CD4-positive, alpha-beta T cell (primary cell): ENCODE measurements around the gene PDGFRB. TPM values are rescaled to one million over a fixed set of nuclear protein-coding genes. Genes with fewer than 3 reads are reported as not detected.

ENCODE experiments used
- ATAC-seq: fragments of 200-7000 bp; cut with Tn5 transposase; one replicate; pipeline ENCODE4 v1.10.0; 2022; ENCODE audit warnings: mild to moderate bottlenecking; ENCODE audit not compliant: poor library complexity
- CTCF ChIA-PET: fragments of 350-600 bp; sonication (Branson Sonifier 250); formaldehyde crosslinking; loops from one replicate; lab custom pipeline; 2021; ENCODE audit warnings: antibody characterized with exemption, inconsistent platforms; lab: Charles Lee
- POLR2A ChIA-PET: fragments of 350-600 bp; sonication (Branson Sonifier 250); formaldehyde crosslinking; loops from one replicate; lab custom pipeline; 2021; ENCODE audit warnings: antibody characterized with exemption, inconsistent platforms; lab: Charles Lee
- DNase-seq, 14 experiments: peaks; one replicate each; pipeline ENCODE4 v3.0.0-alpha.2; 2013 to 2020; ENCODE audit warnings: mixed read lengths in 2 of 14
- H3K27ac ChIP-seq, 2 donors: one replicate each; pipeline versions ENCODE4 v1.5.1 to v1.7.0; 2013; ENCODE audit warnings: low read length in 2 of 2, low read depth in 1 of 2, mild to moderate bottlenecking in 1 of 2
- H3K27me3 ChIP-seq, 2 experiments: 1 replicate in 1 of 2; 2 replicates in 1 of 2; pipeline versions ENCODE4 v1.6.1 to v1.7.0; 2013; ENCODE audit warnings: low read length in 2 of 2, control low read depth in 1 of 2, mild to moderate bottlenecking in 1 of 2, moderate library complexity in 1 of 2; ENCODE audit not compliant: insufficient read depth in 2 of 2, control insufficient read depth in 1 of 2
- H3K36me3 ChIP-seq: one replicate; pipeline ENCODE4 v1.6.1; 2013; ENCODE audit warnings: low read length, control low read depth; ENCODE audit not compliant: insufficient read depth
- H3K4me1 ChIP-seq: one replicate; pipeline ENCODE4 v1.6.1; 2013; ENCODE audit warnings: low read length, control low read depth; ENCODE audit not compliant: insufficient read depth
- H3K4me3 ChIP-seq: one replicate; pipeline ENCODE4 v1.5.1; 2013; ENCODE audit warnings: mild to moderate bottlenecking, low read length, moderate library complexity
- H3K9me3 ChIP-seq, 2 experiments: 1 replicate in 1 of 2; 2 replicates in 1 of 2; pipeline versions ENCODE4 v1.6.1 to v1.7.0; 2013; ENCODE audit warnings: low read length in 2 of 2, mild to moderate bottlenecking in 2 of 2, control low read depth in 1 of 2, moderate library complexity in 1 of 2; ENCODE audit not compliant: control insufficient read depth in 1 of 2, insufficient read depth in 1 of 2
- H3K27ac Mint-ChIP-seq: one replicate; pipeline ENCODE4 v1.8.0; 2020; ENCODE audit warnings: mixed read lengths
- H3K27me3 Mint-ChIP-seq: one replicate; pipeline ENCODE4 v1.8.0; 2021; ENCODE audit warnings: mixed read lengths
- H3K36me3 Mint-ChIP-seq: one replicate; pipeline ENCODE4 v1.8.0; 2021; ENCODE audit warnings: low read depth, mixed read lengths
- H3K4me1 Mint-ChIP-seq: one replicate; pipeline ENCODE4 v1.8.0; 2021; ENCODE audit warnings: low read depth, mixed read lengths
- H3K4me3 Mint-ChIP-seq: one replicate; pipeline ENCODE4 v1.8.0; 2020; ENCODE audit warnings: mild to moderate bottlenecking, mixed read lengths
- H3K9me3 Mint-ChIP-seq: one replicate; pipeline ENCODE4 v1.8.0; 2020; ENCODE audit warnings: mixed read lengths
- intact Hi-C, 2 experiments: fragments of 100-400 bp; cut with DNase I in 1 of 2; cut with micrococcal nuclease in 1 of 2; formaldehyde crosslinking; loops; one replicate each; pipeline versions ENCODE4 v1.15.1 to v1.9.0; 2023 to 2025; cut with DNase I, micrococcal nuclease
- total RNA-seq, 174 experiments: library from RNA in 2 of 174; stranded (reverse) in 2 of 174; gene quantifications; one replicate each; pipeline ENCODE4 v1.2.3 and lab custom pipeline; 2021 to 2026
- TF ChIP-seq, protein P1 (sequence below): fragments of 200-600 bp; IDR thresholded peaks from one replicate; pipeline ENCODE4 v1.8.0; 2022; ENCODE audit warnings: antibody characterized with exemption, mild to moderate bottlenecking

Gene PDGFRB
- total RNA-seq, 2 experiments from 2014 or later: not detected

DNA sequence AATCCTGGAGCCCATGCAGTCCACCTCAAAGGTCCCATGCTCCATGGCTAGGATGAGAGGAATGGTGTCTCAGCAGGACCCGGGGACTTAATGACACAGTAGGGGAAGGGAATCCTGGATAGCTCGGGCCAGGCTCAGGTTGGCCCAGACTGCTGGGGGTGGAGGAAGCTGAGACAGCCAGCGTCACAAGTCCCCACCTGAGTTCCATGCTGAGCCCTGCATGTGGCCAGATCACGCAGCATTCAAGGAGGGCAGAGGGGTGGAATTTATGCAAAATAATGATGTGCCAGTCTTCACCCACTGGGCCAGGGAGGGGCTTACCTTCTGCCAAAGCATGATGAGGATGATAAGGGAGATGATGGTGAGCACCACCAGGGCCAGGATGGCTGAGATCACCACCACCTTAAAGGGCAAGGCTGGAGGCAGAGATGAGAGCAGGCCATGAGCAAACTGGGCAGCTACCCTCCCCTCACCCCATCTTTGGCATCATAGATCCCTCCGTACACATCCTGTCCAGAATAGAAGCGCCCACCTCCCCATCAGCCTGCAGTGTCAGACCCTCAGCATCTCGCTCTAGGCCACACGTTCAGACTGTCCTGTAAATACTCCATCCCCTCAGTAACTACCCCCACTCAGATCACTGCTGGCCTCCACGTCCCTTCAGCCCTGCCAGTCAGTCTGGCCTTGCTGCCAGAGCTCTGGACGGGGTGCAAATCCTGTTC is 29.3 kb downstream of the PDGFRB start:
- Histone ChIP-seq H3K9me3 (no peaks in the 10 kb centered on the region), H3K4me3 (no peak overlapping the region), H3K36me3 (no peaks in the 10 kb centered on the region), H3K27me3 (no peaks in the 10 kb centered on the region), H3K4me1 (peaks cover 4% of the 10 kb centered on the region), H3K27ac (no peak overlapping the region)
- no peak overlapping the region for H3K4me3 Mint-ChIP-seq
- intact Hi-C loops: no loop called here
- TF ChIP-seq, protein P1, sequence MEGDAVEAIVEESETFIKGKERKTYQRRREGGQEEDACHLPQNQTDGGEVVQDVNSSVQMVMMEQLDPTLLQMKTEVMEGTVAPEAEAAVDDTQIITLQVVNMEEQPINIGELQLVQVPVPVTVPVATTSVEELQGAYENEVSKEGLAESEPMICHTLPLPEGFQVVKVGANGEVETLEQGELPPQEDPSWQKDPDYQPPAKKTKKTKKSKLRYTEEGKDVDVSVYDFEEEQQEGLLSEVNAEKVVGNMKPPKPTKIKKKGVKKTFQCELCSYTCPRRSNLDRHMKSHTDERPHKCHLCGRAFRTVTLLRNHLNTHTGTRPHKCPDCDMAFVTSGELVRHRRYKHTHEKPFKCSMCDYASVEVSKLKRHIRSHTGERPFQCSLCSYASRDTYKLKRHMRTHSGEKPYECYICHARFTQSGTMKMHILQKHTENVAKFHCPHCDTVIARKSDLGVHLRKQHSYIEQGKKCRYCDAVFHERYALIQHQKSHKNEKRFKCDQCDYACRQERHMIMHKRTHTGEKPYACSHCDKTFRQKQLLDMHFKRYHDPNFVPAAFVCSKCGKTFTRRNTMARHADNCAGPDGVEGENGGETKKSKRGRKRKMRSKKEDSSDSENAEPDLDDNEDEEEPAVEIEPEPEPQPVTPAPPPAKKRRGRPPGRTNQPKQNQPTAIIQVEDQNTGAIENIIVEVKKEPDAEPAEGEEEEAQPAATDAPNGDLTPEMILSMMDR: no peak
- no peaks in the 10 kb centered on the region for H3K27me3 Mint-ChIP-seq
- H3K9me3 Mint-ChIP-seq: no peaks in the 10 kb centered on the region
- POLR2A ChIA-PET: no interaction called here
- no peak overlapping the region for H3K27ac Mint-ChIP-seq
- no peaks in the 10 kb centered on the region for H3K36me3 Mint-ChIP-seq
- no peak for ATAC-seq
- no peaks in the 10 kb centered on the region for H3K4me1 Mint-ChIP-seq
- DNase-seq: no peak
- CTCF ChIA-PET: no interaction called here

DNA sequence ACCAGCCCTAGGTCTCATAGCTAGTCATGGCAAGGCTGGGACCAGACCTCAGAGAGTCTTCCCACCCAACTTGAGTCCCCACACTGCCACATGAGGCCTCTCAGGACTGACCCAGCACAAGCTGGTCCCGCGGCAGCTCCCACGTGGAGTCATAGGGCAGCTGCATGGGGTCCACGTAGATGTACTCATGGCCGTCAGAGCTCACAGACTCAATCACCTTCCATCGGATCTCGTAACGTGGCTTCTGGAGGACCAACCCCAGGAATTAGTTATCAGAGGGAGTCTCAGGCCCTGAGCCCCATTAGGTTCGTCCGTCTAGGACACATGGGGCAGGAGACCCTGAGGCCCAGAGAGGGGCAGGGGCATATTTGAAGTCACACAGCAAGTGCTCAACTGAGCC is 30.3 kb downstream of the PDGFRB start:
- no peaks in the 10 kb centered on the region for H3K36me3 ChIP-seq
- intact Hi-C loops: no loop called here
- H3K4me3 ChIP-seq: no peak overlapping the region
- CTCF ChIA-PET: no interaction called here
- H3K27ac ChIP-seq: no peak overlapping the region
- Mint-ChIP-seq H3K36me3 (no peaks in the 10 kb centered on the region), H3K27ac (no peak overlapping the region), H3K27me3 (no peaks in the 10 kb centered on the region), H3K4me1 (no peaks in the 10 kb centered on the region), H3K4me3 (no peak overlapping the region), H3K9me3 (no peaks in the 10 kb centered on the region)
- DNase-seq: no peak
- no peaks in the 10 kb centered on the region for H3K9me3 ChIP-seq
- POLR2A ChIA-PET: no interaction called here
- H3K27me3 ChIP-seq: no peaks in the 10 kb centered on the region
- TF ChIP-seq, protein P1: no peak
- no peak for ATAC-seq
- H3K4me1 ChIP-seq: peaks cover 4% of the 10 kb centered on the region

DNA sequence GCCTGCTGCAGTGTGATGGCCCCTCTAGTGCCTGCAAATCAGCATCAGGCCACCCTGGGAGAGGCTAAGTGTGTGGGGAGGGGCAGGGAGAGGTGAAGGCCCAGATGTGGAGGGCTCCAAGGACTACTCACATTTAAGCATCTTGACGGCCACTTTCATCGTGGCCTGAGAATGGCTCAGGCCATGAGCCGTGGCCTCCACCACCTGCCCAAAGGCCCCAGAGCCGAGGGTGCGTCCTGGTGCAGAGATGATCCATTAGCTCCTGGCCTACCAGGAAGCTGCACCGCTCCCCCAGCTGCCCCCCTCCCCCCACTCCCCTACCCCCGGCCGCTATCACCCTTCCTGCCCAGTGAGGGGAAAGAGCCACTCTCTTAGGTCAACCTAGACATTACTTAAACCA is 31.0 kb downstream of the PDGFRB start:
- no peak for DNase-seq
- ATAC-seq: no peak
- no peaks in the 10 kb centered on the region for H3K9me3 ChIP-seq
- TF ChIP-seq, protein P1: no peak
- H3K27ac Mint-ChIP-seq: no peak overlapping the region
- ChIA-PET POLR2A (no interaction called here), CTCF (no interaction called here)
- no peak overlapping the region for H3K4me3 Mint-ChIP-seq
- H3K4me3 ChIP-seq: no peak overlapping the region
- no peaks in the 10 kb centered on the region for H3K27me3 ChIP-seq
- no peaks in the 10 kb centered on the region for H3K9me3 Mint-ChIP-seq
- H3K27ac ChIP-seq: no peak overlapping the region
- H3K36me3 ChIP-seq: no peaks in the 10 kb centered on the region
- H3K4me1 Mint-ChIP-seq: no peaks in the 10 kb centered on the region
- H3K27me3 Mint-ChIP-seq: no peaks in the 10 kb centered on the region
- intact Hi-C loops: no loop called here
- no peaks in the 10 kb centered on the region for H3K4me1 ChIP-seq
- H3K36me3 Mint-ChIP-seq: no peaks in the 10 kb centered on the region
